H1 (cell line): ENCODE data around the gene TBC1D20. TPM values are rescaled to one million over a fixed set of nuclear protein-coding genes. Genes with fewer than 3 reads are reported as not detected.

Experiments used
- CTCF ChIA-PET: fragments of 300-600 bp; sonication (Branson Sonifier 250); formaldehyde crosslinking; loops from one replicate; lab custom pipeline; 2021; ENCODE audit not compliant: partially characterized antibody; lab: Charles Lee
- POLR2A ChIA-PET: fragments of 300-600 bp; sonication (Branson Sonifier 250); formaldehyde crosslinking; loops from one replicate; lab custom pipeline; 2021; ENCODE audit warnings: inconsistent platforms; ENCODE audit not compliant: partially characterized antibody; lab: Charles Lee
- DNase-seq, 2 experiments: peaks; one replicate each; pipeline versions ENCODE4 v3.0.0 to v3.0.0-alpha.2; 2010 to 2022; ENCODE audit warnings: low spot score in 2 of 2, low read depth in 1 of 2, mixed read lengths in 1 of 2
- FAIRE-seq: peaks from 2 replicates; lab custom pipeline; 2011; peaks lifted over from hg19 to GRCh38; lab: Jason Lieb, UNC
- H2AFZ ChIP-seq: 2 replicates; pipeline ENCODE4 v1.8.1; 2012; ENCODE audit warnings: low read length, inconsistent platforms
- H2AK5ac ChIP-seq: 2 replicates; pipeline ENCODE4 v1.6.1; 2013; ENCODE audit warnings: low read depth, low read length
- H2BK120ac ChIP-seq: replicated peaks from 2 replicates; pipeline ENCODE3; 2013; ENCODE audit warnings: low read depth, low read length, inconsistent platforms
- H2BK12ac ChIP-seq: 2 replicates; pipeline ENCODE4 v1.6.1; 2013; ENCODE audit warnings: low read depth, low read length
- H2BK15ac ChIP-seq: 2 replicates; pipeline ENCODE4 v1.6.1; 2013; ENCODE audit warnings: low read length
- H2BK20ac ChIP-seq: 2 replicates; pipeline ENCODE4 v1.6.1; 2013; ENCODE audit warnings: low read length
- H2BK5ac ChIP-seq: 2 replicates; pipeline ENCODE4 v1.6.1; 2013; ENCODE audit warnings: low read depth, low read length
- H3K14ac ChIP-seq: 2 replicates; pipeline ENCODE4 v1.6.1; 2013; ENCODE audit warnings: inconsistent platforms; ENCODE audit not compliant: insufficient read length
- H3K18ac ChIP-seq: 2 replicates; pipeline ENCODE4 v1.6.1; 2013; ENCODE audit warnings: low read length; ENCODE audit errors: extremely low read depth
- H3K23ac ChIP-seq: 2 replicates; pipeline ENCODE4 v1.6.1; 2013; ENCODE audit warnings: inconsistent platforms; ENCODE audit not compliant: insufficient read length
- H3K23me2 ChIP-seq: 2 replicates; pipeline ENCODE4 v1.6.1; 2013; ENCODE audit warnings: low read depth, low read length
- H3K27ac ChIP-seq: 2 replicates; pipeline ENCODE4 v1.6.1; 2011; ENCODE audit warnings: low read depth, low read length, inconsistent platforms
- H3K27me3 ChIP-seq, 4 experiments: replicated peaks in 1 of 4; 1 replicate in 1 of 4; 2 replicates in 3 of 4; pipeline versions ENCODE4 v1.6.1 to v1.8.1; 2011 to 2013; ENCODE audit warnings: low read length in 3 of 4, mild to moderate bottlenecking in 3 of 4, inconsistent platforms in 2 of 4, mixed read lengths in 2 of 4, moderate library complexity in 1 of 4; ENCODE audit not compliant: control insufficient read depth in 3 of 4, insufficient read depth in 3 of 4; ENCODE audit errors: extremely low read depth in 1 of 4
- H3K36me3 ChIP-seq, 4 experiments: 2 replicates each; pipeline versions ENCODE4 v1.6.1 to v1.8.1; 2011 to 2013; ENCODE audit warnings: mild to moderate bottlenecking in 4 of 4, low read length in 3 of 4, moderate library complexity in 2 of 4, control low read depth in 1 of 4, inconsistent platforms in 1 of 4; ENCODE audit not compliant: insufficient read depth in 4 of 4, control insufficient read depth in 2 of 4
- H3K4ac ChIP-seq: replicated peaks from 2 replicates; pipeline ENCODE3; 2013; ENCODE audit warnings: low read length, low read depth, mixed read lengths, inconsistent platforms; ENCODE audit not compliant: insufficient read length
- H3K4me1 ChIP-seq, 4 experiments: replicated peaks in 1 of 4; 1 replicate in 1 of 4; 2 replicates in 3 of 4; pipeline versions ENCODE4 v1.6.1 to v1.8.1; 2011 to 2013; ENCODE audit warnings: low read length in 3 of 4, inconsistent platforms in 2 of 4, mixed read lengths in 1 of 4; ENCODE audit not compliant: insufficient read depth in 4 of 4, control insufficient read depth in 3 of 4
- H3K4me2 ChIP-seq, 2 experiments: 2 replicates each; pipeline versions ENCODE4 v1.6.1 to v1.8.1; 2011 to 2013; ENCODE audit warnings: low read depth in 2 of 2, low read length in 2 of 2, control low read depth in 1 of 2, inconsistent platforms in 1 of 2, mild to moderate bottlenecking in 1 of 2; ENCODE audit not compliant: insufficient read depth in 1 of 2
- H3K4me3 ChIP-seq, 4 experiments: fragments of 200-600, 300-600 bp in 1 of 4; sonication (generic), shearing (Covaris generic), sonication (Bioruptor Twin) in 1 of 4; 2 replicates each; pipeline versions ENCODE4 v1.5.1 to v1.8.1; 2011 to 2016; ENCODE audit warnings: low read length in 4 of 4, low read depth in 3 of 4, control low read depth in 2 of 4, inconsistent platforms in 2 of 4, mild to moderate bottlenecking in 2 of 4, mixed read lengths in 1 of 4, moderate library complexity in 1 of 4; ENCODE audit not compliant: insufficient read depth in 2 of 4; ENCODE audit errors: extremely low read depth in 1 of 4
- H3K56ac ChIP-seq: replicated peaks from 2 replicates; pipeline ENCODE3; 2013; ENCODE audit warnings: low read depth, mild to moderate bottlenecking, mixed read lengths, low read length, inconsistent platforms; ENCODE audit not compliant: insufficient read length
- H3K79me1 ChIP-seq: 2 replicates; pipeline ENCODE4 v1.6.1; 2013; ENCODE audit warnings: low read depth, low read length, control low read depth
- H3K79me2 ChIP-seq, 2 experiments: 2 replicates each; pipeline versions ENCODE4 v1.6.1 to v1.8.1; 2012 to 2013; ENCODE audit warnings: low read length in 2 of 2, mild to moderate bottlenecking in 2 of 2, inconsistent platforms in 1 of 2; ENCODE audit not compliant: insufficient read depth in 2 of 2, control insufficient read depth in 1 of 2
- H3K9ac ChIP-seq, 4 experiments: replicated peaks in 1 of 4; 1 replicate in 1 of 4; 2 replicates in 3 of 4; pipeline versions ENCODE4 v1.6.1 to v1.8.1; 2011 to 2013; ENCODE audit warnings: low read depth in 3 of 4, low read length in 3 of 4, control low read depth in 2 of 4, mild to moderate bottlenecking in 2 of 4, moderate library complexity in 2 of 4, inconsistent platforms in 1 of 4; ENCODE audit errors: extremely low read depth in 1 of 4
- H3K9me3 ChIP-seq, 2 experiments: 2 replicates each; pipeline versions ENCODE4 v1.6.1 to v1.8.1; 2012 to 2013; ENCODE audit warnings: mild to moderate bottlenecking in 2 of 2, moderate library complexity in 2 of 2, control low read depth in 1 of 2, inconsistent platforms in 1 of 2, low read depth in 1 of 2, low read length in 1 of 2, mixed read lengths in 1 of 2; ENCODE audit not compliant: insufficient read depth in 2 of 2
- H4K20me1 ChIP-seq, 2 experiments: replicated peaks in 1 of 2; 2 replicates each; pipeline versions ENCODE3 to v1.8.1; 2011 to 2013; ENCODE audit warnings: inconsistent platforms in 2 of 2, low read length in 2 of 2, mild to moderate bottlenecking in 1 of 2; ENCODE audit not compliant: insufficient read depth in 2 of 2, control insufficient read depth in 1 of 2
- H4K5ac ChIP-seq: 2 replicates; pipeline ENCODE4 v1.6.1; 2013; ENCODE audit warnings: low read length, low read depth, mixed read lengths, inconsistent platforms; ENCODE audit not compliant: insufficient read length
- H4K8ac ChIP-seq: 2 replicates; pipeline ENCODE4 v1.8.0; 2013; ENCODE audit warnings: mild to moderate bottlenecking, moderate library complexity, low read length, inconsistent platforms; ENCODE audit not compliant: insufficient read depth; ENCODE audit errors: extremely low read depth
- H4K91ac ChIP-seq: replicated peaks from 2 replicates; pipeline ENCODE3; 2013; ENCODE audit warnings: low read length, mixed read lengths, inconsistent platforms; ENCODE audit not compliant: insufficient read length
- CHD1 ChIP-seq: IDR thresholded peaks from 2 replicates; pipeline ENCODE4 v1.6.1; 2012; ENCODE audit warnings: low read depth, low read length, improper control_type of control experiment
- CTBP2 ChIP-seq: IDR thresholded peaks from 2 replicates; pipeline ENCODE4 v1.7.0; 2011; ENCODE audit warnings: borderline replicate concordance, mild to moderate bottlenecking, moderate library complexity, mixed read lengths, low read length; ENCODE audit not compliant: insufficient read depth, insufficient read length
- FOSL1 ChIP-seq: IDR thresholded peaks from 2 replicates; pipeline ENCODE4 v1.6.1; 2011; ENCODE audit warnings: mild to moderate bottlenecking, low read depth, low read length, moderate library complexity; ENCODE audit not compliant: insufficient read depth
- GABPA ChIP-seq: IDR thresholded peaks from 2 replicates; pipeline ENCODE4 v1.6.1; 2011; ENCODE audit warnings: mild to moderate bottlenecking, low read length, moderate library complexity, borderline replicate concordance; ENCODE audit not compliant: insufficient read depth
- GTF2F1 ChIP-seq: IDR thresholded peaks from 2 replicates; pipeline ENCODE4 v1.6.1; 2012; ENCODE audit warnings: low read depth, low read length, improper control_type of control experiment, borderline replicate concordance
- KDM1A ChIP-seq: fragments of 200-600, 300-600 bp; sonication (generic); IDR thresholded peaks from 2 replicates; pipeline ENCODE4 v1.7.1; 2016; ENCODE audit warnings: mild to moderate bottlenecking, low read length, borderline replicate concordance
- KDM5A ChIP-seq: fragments of 200-600 bp; IDR thresholded peaks from 2 replicates; pipeline ENCODE4 v1.7.1; 2012; ENCODE audit warnings: mild to moderate bottlenecking, low read length, inconsistent platforms, mixed read lengths
- MAX ChIP-seq: IDR thresholded peaks from 2 replicates; pipeline ENCODE4 v1.6.1; 2012; ENCODE audit warnings: inconsistent platforms
- RFX5 ChIP-seq: IDR thresholded peaks from 2 replicates; pipeline ENCODE4 v1.6.1; 2011; ENCODE audit warnings: low read depth, low read length, improper control_type of control experiment, borderline replicate concordance
- SIX5 ChIP-seq: IDR thresholded peaks from 2 replicates; pipeline ENCODE4 v1.6.1; 2011; ENCODE audit warnings: mild to moderate bottlenecking, low read depth, low read length
- WGBS, 2 experiments: shearing (Covaris generic) in 1 of 2; methylation state at CpG; one replicate each; pipeline versions ENCODE4 v1.1.6 to v1.1.7; 2013 to 2015; ENCODE audit warnings: low lambda C conversion rate in 2 of 2, mixed read lengths in 2 of 2, inconsistent platforms in 1 of 2, low coverage in 1 of 2, missing lambda C conversion rate in 1 of 2; ENCODE audit not compliant: insufficient replicate concordance in 2 of 2, insufficient coverage in 1 of 2, insufficient read length in 1 of 2; ENCODE audit errors: extremely low coverage in 1 of 2, missing lambda C conversion rate in 1 of 2; 5-methylcytosine and 5-hydroxymethylcytosine counted together
- polyA plus RNA-seq, 7 experiments: library from polyadenylated mRNA; depleted of rRNA in 3 of 7; stranded (reverse) in 5 of 7; unstranded in 2 of 7; fragments of >200 nt in 5 of 7; fragments of 200-250 nt in 2 of 7; gene quantifications; 1 replicate in 5 of 7; 2 replicates in 1 of 7; 4 replicates in 1 of 7; pipeline versions ENCODE4 v1.2.1 to v1.2.3, GENCODE V29; 2011 to 2013; ENCODE audit warnings: missing spikeins in 2 of 7, mixed read lengths in 2 of 7
- total RNA-seq: library from RNA; stranded (reverse); fragmentation: NEBNext Ultra II Directional; extraction: Animal tissue kit (Norgen Biotek cat#: 25700); gene quantifications from 2 replicates; pipeline ENCODE4 v1.2.1, GENCODE V29; 2021

TBC1D20 gene
- total and polyA plus RNA-seq, 2 of the 8 experiments (the other 6 are each of a cell fraction or from before 2014, with no cell fraction given) = 14.5 to 17.1 TPM

- H3K18ac ChIP-seq = no peak overlapping the region
- H3K9ac ChIP-seq = no peak overlapping the region
- H3K4ac ChIP-seq = no peak overlapping the region
- H3K79me2 ChIP-seq = no peaks in the 10 kb centered on the region
- no peak for TF ChIP-seq MAX
- TF ChIP-seq CHD1 = no peak
- TF ChIP-seq KDM5A = no peak
- no peak for TF ChIP-seq CTBP2
- no peak for TF ChIP-seq FOSL1
- TF ChIP-seq SIX5 = no peak
- no peak for TF ChIP-seq KDM1A
- TF ChIP-seq RFX5 = no peak
- no peak for TF ChIP-seq GABPA
- TF ChIP-seq GTF2F1 = no peak
- H2AFZ ChIP-seq = no peak overlapping the region
- no peaks in the 10 kb centered on the region for H3K23me2 ChIP-seq
- no peak overlapping the region for H3K27ac ChIP-seq
- peaks cover 0 to 5% of the 10 kb centered on the region in 2 experiments for H4K20me1 ChIP-seq
- peaks cover 16 to 56% (median 37%) of the 10 kb centered on the region in 4 experiments for H3K36me3 ChIP-seq
- no peaks in the 10 kb centered on the region for H3K27me3 ChIP-seq
- H4K8ac ChIP-seq = no peak overlapping the region
- H2BK20ac ChIP-seq = no peak overlapping the region
- H3K56ac ChIP-seq = no peak overlapping the region
- no peak overlapping the region for H2BK5ac ChIP-seq
- H3K4me1 ChIP-seq = no peaks in the 10 kb centered on the region
- no peak overlapping the region for H2BK15ac ChIP-seq
- no peak overlapping the region for H3K23ac ChIP-seq
- POLR2A ChIA-PET = no interaction called here
- FAIRE-seq = no peak
- H2AK5ac ChIP-seq = no peak overlapping the region
- H4K91ac ChIP-seq = no peak overlapping the region
- no peaks in the 10 kb centered on the region for H3K79me1 ChIP-seq
- H3K14ac ChIP-seq = no peak overlapping the region
- H3K4me2 ChIP-seq = no peak overlapping the region
- H3K9me3 ChIP-seq = no peaks in the 10 kb centered on the region
- 92% methylated on average over 3 of the region's 3 CpGs; no CpG with 5 or more reads in 1 of the 2 experiments for WGBS, 2 experiments
- H3K4me3 ChIP-seq = no peak overlapping the region
- no peak overlapping the region for H2BK12ac ChIP-seq
- H4K5ac ChIP-seq = no peak overlapping the region
- CTCF ChIA-PET = interaction anchor here (0.8 to 5.3 kb wide), 5 partner anchors 34 to 125 kb away, joined by 3 to 36 read pairs (median 9); no protein-coding TSS in a partner anchor
- H2BK120ac ChIP-seq = no peak overlapping the region
- no peak for DNase-seq
Observed at GRCh38 chr20:480044-480443, 17.7 kb upstream of the TBC1D20 start.
